IMR-90 (cell line): ENCODE data around the gene SAMD11. TPM values are rescaled to one million over a fixed set of nuclear protein-coding genes. Genes with fewer than 3 reads are reported as not detected.

Experiments
- ATAC-seq: fragments of 200-7000 bp; cut with Tn5 transposase; 2 replicates; pipeline ENCODE4 v1.9.1; 2020; ENCODE audit warnings: low read depth, mild to moderate bottlenecking, moderate library complexity
- BruUV-seq: library from RNA; stranded (reverse); fragments of 400-500 nt; replicated peaks from 2 replicates; lab custom pipeline; 2021; lab: Mats Ljungman, UMichigan
- CTCF ChIA-PET: fragments of 300-600 bp; formaldehyde crosslinking; extraction: SDS; loops from one replicate; lab custom pipeline; 2021; ENCODE audit warnings: antibody characterized with exemption; lab: Yijun Ruan, JAX
- POLR2A ChIA-PET: fragments of 300-600 bp; sonication (Branson Sonifier 250); formaldehyde crosslinking; loops from one replicate; lab custom pipeline; 2022; ENCODE audit warnings: antibody characterized with exemption; ENCODE audit not compliant: unreplicated experiment; lab: Charles Lee
- DNase-seq: peaks from one replicate; pipeline ENCODE4 v3.0.0; 2013
- H2AFZ ChIP-seq: replicated peaks from 2 replicates; pipeline ENCODE3; 2013; ENCODE audit warnings: low read length, mild to moderate bottlenecking; ENCODE audit not compliant: poor library complexity
- H2AK5ac ChIP-seq: 2 replicates; pipeline ENCODE4 v1.6.1; 2013; ENCODE audit warnings: low read depth, low read length, inconsistent platforms
- H2AK9ac ChIP-seq: replicated peaks from 2 replicates; pipeline ENCODE3; 2013; ENCODE audit warnings: mild to moderate bottlenecking, low read depth, low read length, moderate library complexity; ENCODE audit not compliant: poor library complexity
- H2BK120ac ChIP-seq: 2 replicates; pipeline ENCODE4 v1.6.1; 2013; ENCODE audit warnings: low read depth, low read length, inconsistent platforms
- H2BK15ac ChIP-seq: 3 replicates; pipeline ENCODE4 v1.6.1; 2013; ENCODE audit warnings: low read depth, low read length, inconsistent platforms
- H2BK20ac ChIP-seq: 2 replicates; pipeline ENCODE4 v1.6.1; 2013; ENCODE audit warnings: low read depth, mild to moderate bottlenecking, inconsistent platforms, low read length, moderate library complexity
- H2BK5ac ChIP-seq: 2 replicates; pipeline ENCODE4 v1.6.1; 2013; ENCODE audit warnings: mild to moderate bottlenecking, low read depth, low read length, inconsistent platforms; ENCODE audit not compliant: poor library complexity, severe bottlenecking
- H3K14ac ChIP-seq: replicated peaks from 2 replicates; pipeline ENCODE4 v1.6.1; 2013; ENCODE audit warnings: low read depth, low read length, inconsistent platforms
- H3K18ac ChIP-seq: 2 replicates; pipeline ENCODE4 v1.6.1; 2013; ENCODE audit warnings: low read depth, low read length, control low read depth
- H3K23ac ChIP-seq: 2 replicates; pipeline ENCODE4 v1.6.1; 2013; ENCODE audit warnings: low read depth, low read length, inconsistent platforms
- H3K27ac ChIP-seq: 2 replicates; pipeline ENCODE4 v1.5.1; 2013; ENCODE audit warnings: mild to moderate bottlenecking, control low read depth, low read length; ENCODE audit not compliant: insufficient read depth
- H3K27me3 ChIP-seq: 2 replicates; pipeline ENCODE4 v1.6.1; 2013; ENCODE audit warnings: low read length; ENCODE audit not compliant: control insufficient read depth, insufficient read depth
- H3K36me3 ChIP-seq: 2 replicates; pipeline ENCODE4 v1.6.1; 2013; ENCODE audit warnings: low read length, mixed read lengths; ENCODE audit not compliant: control insufficient read depth, insufficient read depth
- H3K4ac ChIP-seq: 2 replicates; pipeline ENCODE4 v1.6.1; 2013; ENCODE audit warnings: low read depth, low read length, inconsistent platforms
- H3K4me1 ChIP-seq: 2 replicates; pipeline ENCODE4 v1.6.1; 2013; ENCODE audit warnings: low read length, mixed read lengths; ENCODE audit not compliant: control insufficient read depth, insufficient read depth
- H3K4me2 ChIP-seq: 2 replicates; pipeline ENCODE4 v1.6.1; 2013; ENCODE audit warnings: low read depth, mild to moderate bottlenecking, control low read depth, low read length, moderate library complexity
- H3K4me3 ChIP-seq: 2 replicates; pipeline ENCODE4 v1.5.1; 2013; ENCODE audit warnings: low read depth, mild to moderate bottlenecking, control low read depth, low read length, moderate library complexity; ENCODE audit not compliant: insufficient read depth
- H3K56ac ChIP-seq: 2 replicates; pipeline ENCODE4 v1.6.1; 2013; ENCODE audit warnings: low read length, inconsistent platforms; ENCODE audit not compliant: insufficient read depth; ENCODE audit errors: extremely low read depth
- H3K79me1 ChIP-seq, 2 experiments: 2 replicates each; pipeline ENCODE4 v1.6.1; 2013; ENCODE audit warnings: low read length in 2 of 2, inconsistent platforms in 1 of 2, low read depth in 1 of 2
- H3K9ac ChIP-seq: 2 replicates; pipeline ENCODE4 v1.6.1; 2013; ENCODE audit warnings: low read depth, low read length, control low read depth
- H3K9me1 ChIP-seq: 2 replicates; pipeline ENCODE4 v1.6.1; 2013; ENCODE audit warnings: low read length, inconsistent platforms; ENCODE audit not compliant: insufficient read depth
- H3K9me3 ChIP-seq: 2 replicates; pipeline ENCODE4 v1.6.1; 2013; ENCODE audit warnings: low read length; ENCODE audit not compliant: control insufficient read depth, insufficient read depth
- H4K20me1 ChIP-seq: 2 replicates; pipeline ENCODE4 v1.6.1; 2013; ENCODE audit warnings: low read length, inconsistent platforms; ENCODE audit not compliant: insufficient read depth
- H4K5ac ChIP-seq: 2 replicates; pipeline ENCODE4 v1.6.1; 2013; ENCODE audit warnings: mild to moderate bottlenecking, low read depth, low read length, control low read depth
- H4K8ac ChIP-seq, 2 experiments: 2 replicates each; pipeline ENCODE4 v1.6.1; 2013; ENCODE audit warnings: low read depth in 2 of 2, low read length in 2 of 2, control low read depth in 1 of 2, inconsistent platforms in 1 of 2
- H4K91ac ChIP-seq: 2 replicates; pipeline ENCODE4 v1.6.1; 2013; ENCODE audit warnings: low read depth, low read length, inconsistent platforms; ENCODE audit not compliant: insufficient read depth
- BHLHE40 ChIP-seq: fragments of 150-350 bp; IDR thresholded peaks from 2 replicates; pipeline ENCODE4 v1.6.1; 2016; ENCODE audit warnings: mild to moderate bottlenecking, low read depth, low read length
- CEBPB ChIP-seq: IDR thresholded peaks from 2 replicates; pipeline ENCODE4 v1.6.1; 2012; ENCODE audit warnings: low read depth, low read length, improper control_type of control experiment
- CHD1 ChIP-seq: IDR thresholded peaks from 2 replicates; pipeline ENCODE4 v1.6.1; 2012; ENCODE audit warnings: low read depth, low read length, improper control_type of control experiment
- MAFK ChIP-seq: IDR thresholded peaks from 2 replicates; pipeline ENCODE4 v1.6.1; 2012; ENCODE audit warnings: low read depth, low read length, improper control_type of control experiment
- MAZ ChIP-seq: IDR thresholded peaks from 2 replicates; pipeline ENCODE4 v1.6.1; 2012; ENCODE audit warnings: low read depth, mild to moderate bottlenecking, low read length, improper control_type of control experiment, moderate library complexity, borderline replicate concordance
- MXI1 ChIP-seq: IDR thresholded peaks from 2 replicates; pipeline ENCODE4 v1.6.1; 2012; ENCODE audit warnings: low read depth, mild to moderate bottlenecking, low read length, moderate library complexity, borderline replicate concordance
- POLR2A ChIP-seq: IDR thresholded peaks from 2 replicates; pipeline ENCODE4 v1.6.1; 2012; ENCODE audit warnings: mild to moderate bottlenecking, low read depth, low read length
- RCOR1 ChIP-seq: IDR thresholded peaks from 2 replicates; pipeline ENCODE4 v1.6.1; 2012; ENCODE audit warnings: mild to moderate bottlenecking, low read length, improper control_type of control experiment; ENCODE audit not compliant: insufficient replicate concordance
- SMC3 ChIP-seq: fragments of 150-350 bp; IDR thresholded peaks from 2 replicates; pipeline ENCODE4 v1.6.1; 2016; ENCODE audit warnings: low read depth, mild to moderate bottlenecking, antibody characterized with exemption, low read length, moderate library complexity
- WGBS, 2 experiments: methylation state at CpG; one replicate each; pipeline versions ENCODE4 v1.1.5 to v1.1.7; 2013; ENCODE audit warnings: missing lambda C conversion rate in 2 of 2; ENCODE audit not compliant: insufficient read length in 1 of 2; ENCODE audit errors: extremely low coverage in 2 of 2; 5-methylcytosine and 5-hydroxymethylcytosine counted together
- dilution Hi-C: fragments of 300-500 bp; cut with HindIII; formaldehyde crosslinking; loops from one replicate; pipeline ENCODE4 v1.14.3; 2018; ENCODE audit warnings: low sequenced_read_pairs; ENCODE audit not compliant: unreplicated experiment
- in situ Hi-C: fragments of 300-500 bp; cut with MboI; formaldehyde crosslinking; loops from 3 replicates; pipeline ENCODE4 v1.14.3; 2019; ENCODE audit warnings: low sequenced_read_pairs, inconsistent platforms, mixed read lengths
- intact Hi-C: fragments of 100-400 bp; cut with micrococcal nuclease; formaldehyde crosslinking; loops from 2 replicates; pipeline ENCODE4 v1.10.0; 2022
- polyA plus RNA-seq, 3 experiments: library from polyadenylated mRNA; depleted of rRNA; stranded (reverse); fragments of >200 nt; gene quantifications; 2 replicates each; pipeline ENCODE4 v1.2.3, GENCODE V29; 2012; ENCODE audit warnings: low replicate concordance in 1 of 3
- total RNA-seq: library from RNA; depleted of rRNA; stranded (reverse); fragments of >200 nt; gene quantifications from 2 replicates; pipeline ENCODE4 v1.2.3, GENCODE V29; 2012
- TF ChIP-seq, protein P1 (sequence below): fragments of 150-350 bp; IDR thresholded peaks from 2 replicates; pipeline ENCODE4 v1.6.1; 2016; ENCODE audit warnings: low read depth, mild to moderate bottlenecking, low read length, moderate library complexity, borderline replicate concordance
- TF ChIP-seq, protein P2 (sequence below): fragments of 150-350 bp; IDR thresholded peaks from 2 replicates; pipeline ENCODE4 v1.6.1; 2017; ENCODE audit warnings: mild to moderate bottlenecking, antibody characterized with exemption, low read length, low read depth
- TF ChIP-seq, protein P3 (sequence below): conservative IDR thresholded peaks from 2 replicates; pipeline ENCODE4 v1.5.1; 2012; ENCODE audit warnings: mild to moderate bottlenecking, low read depth, low read length, improper control_type of control experiment

Gene SAMD11
- total and polyA plus RNA-seq, 2 of the 4 experiments (the other 2 are of a cell fraction) = 5.9 to 22.9 TPM

DNA sequence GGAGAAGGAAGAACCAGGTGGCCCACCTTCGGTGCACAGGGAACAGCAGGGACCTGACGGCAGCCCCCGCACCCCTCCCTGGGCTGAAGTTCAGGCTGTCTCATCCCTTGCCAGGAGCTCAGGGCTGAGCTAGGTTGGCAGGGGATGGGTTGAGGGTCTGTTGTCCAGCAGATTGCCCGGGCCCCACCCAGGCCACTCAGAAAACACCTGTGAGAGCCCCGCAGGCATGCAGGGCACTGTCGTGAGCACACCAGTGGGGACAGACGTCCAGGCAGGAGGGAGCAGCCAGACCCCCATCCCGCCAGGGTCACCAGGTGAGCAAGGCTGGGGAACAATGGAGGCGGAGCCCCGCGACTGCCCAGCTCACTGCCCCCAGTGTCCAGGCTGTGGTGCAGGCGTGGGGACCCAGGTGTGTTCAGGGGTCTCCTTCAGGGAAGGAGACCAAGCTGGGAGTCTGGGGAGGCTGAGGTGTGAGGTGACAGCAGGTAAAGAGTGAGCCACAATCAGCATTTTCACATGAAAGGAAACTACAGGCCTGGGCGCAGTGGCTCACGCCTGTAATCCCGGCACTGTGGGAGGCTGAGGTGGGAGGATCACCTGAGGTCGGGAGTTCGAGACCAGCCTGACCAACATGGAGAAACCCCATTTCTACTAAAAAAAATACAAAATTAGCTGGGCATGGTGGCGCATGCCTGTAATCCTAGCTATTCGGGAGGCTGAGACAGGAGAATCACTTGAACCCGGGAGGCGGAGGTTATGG is 9.4 kb upstream of the SAMD11 start (continued):
- TF ChIP-seq MAFK = no peak

DNA sequence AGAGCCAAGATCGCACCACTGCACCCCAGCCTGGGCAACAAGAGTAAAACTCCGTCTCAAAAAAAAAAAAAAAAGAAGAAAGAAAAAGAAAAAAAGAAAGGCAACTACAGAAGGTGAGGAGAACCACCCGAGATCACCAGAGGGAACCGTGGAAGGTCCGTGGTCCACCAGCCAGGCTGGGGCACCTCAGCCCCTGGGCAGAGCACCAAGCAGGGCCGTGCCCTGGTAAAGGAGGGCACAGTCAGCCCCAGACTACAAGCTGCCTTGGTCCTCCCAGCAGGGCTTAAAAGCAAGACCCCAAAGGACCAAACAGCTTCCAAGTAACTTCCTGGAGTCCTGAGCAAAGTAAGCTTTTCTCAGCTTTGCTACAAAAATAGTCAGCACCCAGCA is 8.8 kb upstream of the SAMD11 start:
- H3K27ac ChIP-seq = no peak overlapping the region
- BruUV-seq = no TSS peak
- H2BK15ac ChIP-seq = no peak overlapping the region
- no peaks in the 10 kb centered on the region for H3K36me3 ChIP-seq
- H3K4ac ChIP-seq = no peak overlapping the region
- no peak overlapping the region for H4K5ac ChIP-seq
- peaks cover 22% of the 10 kb centered on the region for H3K4me1 ChIP-seq
- ChIA-PET CTCF (interaction anchor here (0.9 kb wide), 1 partner anchor 10 kb away, joined by 4 read pairs; no protein-coding TSS in a partner anchor), POLR2A (no interaction called here)
- H3K14ac ChIP-seq = no peak overlapping the region
- H3K18ac ChIP-seq = no peak overlapping the region
- no peak overlapping the region for H2AK5ac ChIP-seq
- H3K4me3 ChIP-seq = no peak overlapping the region
- no peak overlapping the region for H3K9ac ChIP-seq
- H3K23ac ChIP-seq = no peak overlapping the region
- no peak overlapping the region for H2AK9ac ChIP-seq
- ATAC-seq (no peak), DNase-seq (no peak)
- H4K20me1 ChIP-seq = no peaks in the 10 kb centered on the region; the same call in 1 of the 2 replicates
- no peak overlapping the region for H2AFZ ChIP-seq
- no peaks in the 10 kb centered on the region; the same call in 1 of the 2 replicates for H3K27me3 ChIP-seq
- H4K91ac ChIP-seq = no peak overlapping the region
- dilution Hi-C loops (no loop called here), intact Hi-C loops (no loop called here), in situ Hi-C loops (loop anchor here (5.0 kb wide), 1 partner anchor 42 kb away; the partner anchor contains the start of gene NOC2L)
- H3K9me3 ChIP-seq = no peaks in the 10 kb centered on the region
- no peak overlapping the region for H2BK120ac ChIP-seq
- no peaks in the 10 kb centered on the region for H3K79me1 ChIP-seq
- H3K56ac ChIP-seq = no peak overlapping the region
- no peak overlapping the region for H3K4me2 ChIP-seq
- H3K9me1 ChIP-seq = no peaks in the 10 kb centered on the region
- TF ChIP-seq, protein P1, sequence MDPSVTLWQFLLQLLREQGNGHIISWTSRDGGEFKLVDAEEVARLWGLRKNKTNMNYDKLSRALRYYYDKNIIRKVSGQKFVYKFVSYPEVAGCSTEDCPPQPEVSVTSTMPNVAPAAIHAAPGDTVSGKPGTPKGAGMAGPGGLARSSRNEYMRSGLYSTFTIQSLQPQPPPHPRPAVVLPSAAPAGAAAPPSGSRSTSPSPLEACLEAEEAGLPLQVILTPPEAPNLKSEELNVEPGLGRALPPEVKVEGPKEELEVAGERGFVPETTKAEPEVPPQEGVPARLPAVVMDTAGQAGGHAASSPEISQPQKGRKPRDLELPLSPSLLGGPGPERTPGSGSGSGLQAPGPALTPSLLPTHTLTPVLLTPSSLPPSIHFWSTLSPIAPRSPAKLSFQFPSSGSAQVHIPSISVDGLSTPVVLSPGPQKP = no peak
- no peak for TF ChIP-seq MXI1
- TF ChIP-seq RCOR1 = no peak
- TF ChIP-seq CHD1 = no peak
- no peak for TF ChIP-seq MAZ
- TF ChIP-seq POLR2A = no peak
- TF ChIP-seq, protein P2, sequence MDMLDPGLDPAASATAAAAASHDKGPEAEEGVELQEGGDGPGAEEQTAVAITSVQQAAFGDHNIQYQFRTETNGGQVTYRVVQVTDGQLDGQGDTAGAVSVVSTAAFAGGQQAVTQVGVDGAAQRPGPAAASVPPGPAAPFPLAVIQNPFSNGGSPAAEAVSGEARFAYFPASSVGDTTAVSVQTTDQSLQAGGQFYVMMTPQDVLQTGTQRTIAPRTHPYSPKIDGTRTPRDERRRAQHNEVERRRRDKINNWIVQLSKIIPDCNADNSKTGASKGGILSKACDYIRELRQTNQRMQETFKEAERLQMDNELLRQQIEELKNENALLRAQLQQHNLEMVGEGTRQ = no peak
- TF ChIP-seq SMC3 = no peak
- TF ChIP-seq BHLHE40 = no peak
- TF ChIP-seq, protein P3, sequence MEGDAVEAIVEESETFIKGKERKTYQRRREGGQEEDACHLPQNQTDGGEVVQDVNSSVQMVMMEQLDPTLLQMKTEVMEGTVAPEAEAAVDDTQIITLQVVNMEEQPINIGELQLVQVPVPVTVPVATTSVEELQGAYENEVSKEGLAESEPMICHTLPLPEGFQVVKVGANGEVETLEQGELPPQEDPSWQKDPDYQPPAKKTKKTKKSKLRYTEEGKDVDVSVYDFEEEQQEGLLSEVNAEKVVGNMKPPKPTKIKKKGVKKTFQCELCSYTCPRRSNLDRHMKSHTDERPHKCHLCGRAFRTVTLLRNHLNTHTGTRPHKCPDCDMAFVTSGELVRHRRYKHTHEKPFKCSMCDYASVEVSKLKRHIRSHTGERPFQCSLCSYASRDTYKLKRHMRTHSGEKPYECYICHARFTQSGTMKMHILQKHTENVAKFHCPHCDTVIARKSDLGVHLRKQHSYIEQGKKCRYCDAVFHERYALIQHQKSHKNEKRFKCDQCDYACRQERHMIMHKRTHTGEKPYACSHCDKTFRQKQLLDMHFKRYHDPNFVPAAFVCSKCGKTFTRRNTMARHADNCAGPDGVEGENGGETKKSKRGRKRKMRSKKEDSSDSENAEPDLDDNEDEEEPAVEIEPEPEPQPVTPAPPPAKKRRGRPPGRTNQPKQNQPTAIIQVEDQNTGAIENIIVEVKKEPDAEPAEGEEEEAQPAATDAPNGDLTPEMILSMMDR = no peak
- no peak for TF ChIP-seq CEBPB
- WGBS, 2 experiments = 100% methylated on average over 1 of the region's 6 CpGs; no CpG with 5 or more reads in 1 of the 2 experiments
- H4K8ac ChIP-seq = no peak overlapping the region
- no peak overlapping the region for H2BK20ac ChIP-seq
- no peak overlapping the region for H2BK5ac ChIP-seq
